UCSD-AML1 (cell line): ENCODE data around the gene MYH11.
A peak's percentile ranks its signal among the peaks of the same experiment; 100 is the strongest.
"Not testable (repeated sequence)": the region's sequence is repeated elsewhere in the genome, so short reads cannot be mapped to it uniquely, and the experiment has no call there.

Source experiments
- DNase-seq: peaks from one replicate; lab custom pipeline; 2025; ENCODE audit not compliant: unreplicated experiment; lab: John Stamatoyannopoulos, UW

MYH11 gene

GRCh38 chr16:15723808-15724207, 133.0 kb downstream of the MYH11 start:
- no peak for DNase-seq

- no peak for DNase-seq
These were observed 135.8 kb downstream of the MYH11 start for GRCh38 chr16:15721018-15721417.

GRCh38 chr16:15716694-15717447, 140.0 kb downstream of the MYH11 start:
- DNase-seq = no peak

GRCh38 chr16:15715221-15715620, 141.6 kb downstream of the MYH11 start:
- no peak for DNase-seq

GRCh38 chr16:15714393-15715172, 142.2 kb downstream of the MYH11 start:
- no peak for DNase-seq

- DNase-seq = no peak
These were observed 147.8 kb downstream of the MYH11 start for GRCh38 chr16:15708997-15709396.

- no peak for DNase-seq
These were observed 148.7 kb downstream of the MYH11 start for GRCh38 chr16:15708096-15708495.

- DNase-seq = no peak
These were observed 149.5 kb downstream of the MYH11 start for GRCh38 chr16:15707332-15707731.

- no peak for DNase-seq
These were observed 151.7 kb downstream of the MYH11 start for GRCh38 chr16:15705064-15705565.

- DNase-seq = peak; percentile 59
These were observed 152.3 kb downstream of the MYH11 start for GRCh38 chr16:15704545-15704987.

GRCh38 chr16:15703029-15703736, 153.6 kb downstream of the MYH11 start:
- no peak for DNase-seq

- DNase-seq = no peak
These were observed 154.6 kb downstream of the MYH11 start for GRCh38 chr16:15701975-15702970.

GRCh38 chr16:15701367-15701766, 155.5 kb downstream of the MYH11 start:
- no peak for DNase-seq

GRCh38 chr16:15699819-15700218, 157.0 kb downstream of the MYH11 start:
- no peak for DNase-seq

- DNase-seq = no peak
These were observed 162.3 kb downstream of the MYH11 start for GRCh38 chr16:15694499-15694898.

- not testable (repeated sequence) for DNase-seq
These were observed 164.3 kb downstream of the MYH11 start for GRCh38 chr16:15692508-15692907.

GRCh38 chr16:15691046-15691445, 165.8 kb downstream of the MYH11 start:
- DNase-seq = no peak

GRCh38 chr16:15690296-15690695, 166.5 kb downstream of the MYH11 start:
- DNase-seq = no peak

GRCh38 chr16:15689290-15689689, 167.5 kb downstream of the MYH11 start:
- no peak for DNase-seq

GRCh38 chr16:15686287-15686686, 170.5 kb downstream of the MYH11 start:
- no peak for DNase-seq
